ENCODE data around the gene KDM2A.

The KDM2A gene

GRCh38 chr11:67287355-67288197 is 168.5 kb downstream of the KDM2A start:
- no peaks in the 10 kb centered on the region for H3K9me3 ChIP-seq (replicated peaks; ENCODE audit: low read length)
- peak overlapping the region; percentile 76 for H3K9ac ChIP-seq (ENCODE audit: low read depth, low read length)
- no peaks in the 10 kb centered on the region for H3K27me3 ChIP-seq (ENCODE audit: control insufficient read depth, insufficient read depth, low read length)
- peak overlapping the region; percentile 87 for H3K4me3 ChIP-seq (ENCODE audit: low read length)
- H3K36me3 ChIP-seq (ENCODE audit: insufficient read depth, low read length): peaks cover 61% of the 10 kb centered on the region
- peaks cover 29% of the 10 kb centered on the region for H3K4me1 ChIP-seq (ENCODE audit: control insufficient read depth, insufficient read depth, low read length)
- peak overlapping the region; percentile 99 for H3K4me2 ChIP-seq (ENCODE audit: low read length)

- Histone ChIP-seq H3K9me3 (replicated peaks; ENCODE audit: low read length) (no peaks in the 10 kb centered on the region), H3K27me3 (ENCODE audit: control insufficient read depth, insufficient read depth, low read length) (no peaks in the 10 kb centered on the region), H3K4me3 (ENCODE audit: low read length) (peak overlapping the region; percentile 87), H3K4me1 (ENCODE audit: control insufficient read depth, insufficient read depth, low read length) (peaks cover 34% of the 10 kb centered on the region), H3K4me2 (ENCODE audit: low read length) (peak overlapping the region; percentile 99), H3K9ac (ENCODE audit: low read depth, low read length) (peak overlapping the region; percentile 76), H3K36me3 (ENCODE audit: insufficient read depth, low read length) (peaks cover 55% of the 10 kb centered on the region)
Measured at GRCh38 chr11:67288198-67288451, 169.1 kb downstream of the KDM2A start.

GRCh38 chr11:67288452-67289225 is 169.6 kb downstream of the KDM2A start:
- H3K9ac ChIP-seq (ENCODE audit: low read depth, low read length): peak overlapping the region; percentile 76
- peaks cover 52% of the 10 kb centered on the region for H3K36me3 ChIP-seq (ENCODE audit: insufficient read depth, low read length)
- H3K9me3 ChIP-seq (replicated peaks; ENCODE audit: low read length): no peaks in the 10 kb centered on the region
- peak overlapping the region; percentile 87 for H3K4me3 ChIP-seq (ENCODE audit: low read length)
- peaks cover 37% of the 10 kb centered on the region for H3K4me1 ChIP-seq (ENCODE audit: control insufficient read depth, insufficient read depth, low read length)
- H3K27me3 ChIP-seq (ENCODE audit: control insufficient read depth, insufficient read depth, low read length): no peaks in the 10 kb centered on the region
- peak overlapping the region; percentile 99 for H3K4me2 ChIP-seq (ENCODE audit: low read length)

- H3K4me1 ChIP-seq (ENCODE audit: control insufficient read depth, insufficient read depth, low read length): peaks cover 37% of the 10 kb centered on the region
- peak within 1 kb of the TSS; percentile 99 for H3K4me2 ChIP-seq (ENCODE audit: low read length)
- H3K27me3 ChIP-seq (ENCODE audit: control insufficient read depth, insufficient read depth, low read length): no peaks in the 10 kb centered on the region
- H3K4me3 ChIP-seq (ENCODE audit: low read length): peak within 1 kb of the TSS; percentile 87
- H3K9ac ChIP-seq (ENCODE audit: low read depth, low read length): peak within 1 kb of the TSS; percentile 86
- no peaks in the 10 kb centered on the region for H3K9me3 ChIP-seq (replicated peaks; ENCODE audit: low read length)
- H3K36me3 ChIP-seq (ENCODE audit: insufficient read depth, low read length): peaks cover 52% of the 10 kb centered on the region
Measured at GRCh38 chr11:67289226-67289650, 170.2 kb downstream of the KDM2A start, which contains the start of gene ANKRD13D. Gene ANKRD13D, plus strand, starts transcription at chr11:67289303. Its CDS starts 158 bp downstream, at chr11:67289461.

- peak overlapping the region; percentile 86 for H3K9ac ChIP-seq (ENCODE audit: low read depth, low read length)
- peaks cover 52% of the 10 kb centered on the region for H3K36me3 ChIP-seq (ENCODE audit: insufficient read depth, low read length)
- H3K27me3 ChIP-seq (ENCODE audit: control insufficient read depth, insufficient read depth, low read length): no peaks in the 10 kb centered on the region
- H3K4me3 ChIP-seq (ENCODE audit: low read length): peak overlapping the region; percentile 87
- peaks cover 37% of the 10 kb centered on the region for H3K4me1 ChIP-seq (ENCODE audit: control insufficient read depth, insufficient read depth, low read length)
- H3K9me3 ChIP-seq (replicated peaks; ENCODE audit: low read length): no peaks in the 10 kb centered on the region
- H3K4me2 ChIP-seq (ENCODE audit: low read length): peak overlapping the region; percentile 96
Measured at GRCh38 chr11:67289651-67290479, 170.8 kb downstream of the KDM2A start.

GRCh38 chr11:67290801-67291200 is 171.7 kb downstream of the KDM2A start:
- H3K9me3 ChIP-seq (replicated peaks; ENCODE audit: low read length): peaks cover 2% of the 10 kb centered on the region
- peaks cover 37% of the 10 kb centered on the region for H3K4me1 ChIP-seq (ENCODE audit: control insufficient read depth, insufficient read depth, low read length)
- no peak overlapping the region for H3K9ac ChIP-seq (ENCODE audit: low read depth, low read length)
- peak overlapping the region; percentile 96 for H3K4me2 ChIP-seq (ENCODE audit: low read length)
- H3K36me3 ChIP-seq (ENCODE audit: insufficient read depth, low read length): peaks cover 52% of the 10 kb centered on the region
- peak overlapping the region; percentile 87 for H3K4me3 ChIP-seq (ENCODE audit: low read length)
- no peaks in the 10 kb centered on the region for H3K27me3 ChIP-seq (ENCODE audit: control insufficient read depth, insufficient read depth, low read length)

- no peak overlapping the region for H3K4me3 ChIP-seq (ENCODE audit: low read length)
- H3K9me3 ChIP-seq (replicated peaks; ENCODE audit: low read length): peaks cover 5% of the 10 kb centered on the region
- H3K27me3 ChIP-seq (ENCODE audit: control insufficient read depth, insufficient read depth, low read length): no peaks in the 10 kb centered on the region
- no peak overlapping the region for H3K9ac ChIP-seq (ENCODE audit: low read depth, low read length)
- H3K36me3 ChIP-seq (ENCODE audit: insufficient read depth, low read length): peaks cover 49% of the 10 kb centered on the region
- H3K4me1 ChIP-seq (ENCODE audit: control insufficient read depth, insufficient read depth, low read length): peaks cover 37% of the 10 kb centered on the region
- H3K4me2 ChIP-seq (ENCODE audit: low read length): no peak overlapping the region
Measured at GRCh38 chr11:67291481-67292381, 172.7 kb downstream of the KDM2A start.

GRCh38 chr11:67292671-67293070 is 173.6 kb downstream of the KDM2A start:
- Histone ChIP-seq H3K9me3 (replicated peaks; ENCODE audit: low read length) (peaks cover 5% of the 10 kb centered on the region), H3K4me2 (ENCODE audit: low read length) (peak overlapping the region; percentile 2), H3K4me1 (ENCODE audit: control insufficient read depth, insufficient read depth, low read length) (peaks cover 34% of the 10 kb centered on the region), H3K36me3 (ENCODE audit: insufficient read depth, low read length) (peaks cover 48% of the 10 kb centered on the region), H3K27me3 (ENCODE audit: control insufficient read depth, insufficient read depth, low read length) (no peaks in the 10 kb centered on the region), H3K9ac (ENCODE audit: low read depth, low read length) (no peak overlapping the region), H3K4me3 (ENCODE audit: low read length) (no peak overlapping the region)

GRCh38 chr11:67293090-67293489 is 174.0 kb downstream of the KDM2A start:
- Histone ChIP-seq H3K4me3 (ENCODE audit: low read length) (no peak overlapping the region), H3K9me3 (replicated peaks; ENCODE audit: low read length) (peaks cover 5% of the 10 kb centered on the region), H3K9ac (ENCODE audit: low read depth, low read length) (no peak overlapping the region), H3K4me2 (ENCODE audit: low read length) (peak overlapping the region; percentile 2), H3K36me3 (ENCODE audit: insufficient read depth, low read length) (peaks cover 52% of the 10 kb centered on the region), H3K27me3 (ENCODE audit: control insufficient read depth, insufficient read depth, low read length) (no peaks in the 10 kb centered on the region), H3K4me1 (ENCODE audit: control insufficient read depth, insufficient read depth, low read length) (peaks cover 30% of the 10 kb centered on the region)

- Histone ChIP-seq H3K4me3 (ENCODE audit: low read length) (no peak overlapping the region), H3K9ac (ENCODE audit: low read depth, low read length) (no peak overlapping the region), H3K36me3 (ENCODE audit: insufficient read depth, low read length) (peaks cover 74% of the 10 kb centered on the region)
Measured at GRCh38 chr11:67295846-67296245, 176.8 kb downstream of the KDM2A start.

More at GRCh38 chr11:67295846-67296245, 176.8 kb downstream of the KDM2A start:
- Histone ChIP-seq H3K9me3 (replicated peaks; ENCODE audit: low read length) (peaks cover 5% of the 10 kb centered on the region), H3K27me3 (ENCODE audit: control insufficient read depth, insufficient read depth, low read length) (no peaks in the 10 kb centered on the region), H3K4me1 (ENCODE audit: control insufficient read depth, insufficient read depth, low read length) (peaks cover 15% of the 10 kb centered on the region), H3K4me2 (ENCODE audit: low read length) (no peak overlapping the region)

Data from skeletal muscle satellite cell (primary cell).